GM19452 (cell line): ENCODE data around the gene DGLUCY.
"Not testable (repeated sequence)": the region's sequence is repeated elsewhere in the genome, so short reads cannot be mapped to it uniquely, and the experiment has no call there.

Experiments
- ATAC-seq: cut with Tn5 transposase; IDR thresholded peaks from one replicate; pipeline ENCODE4 v1.9.1; 2021; ENCODE audit not compliant: unreplicated experiment

DGLUCY gene

DNA sequence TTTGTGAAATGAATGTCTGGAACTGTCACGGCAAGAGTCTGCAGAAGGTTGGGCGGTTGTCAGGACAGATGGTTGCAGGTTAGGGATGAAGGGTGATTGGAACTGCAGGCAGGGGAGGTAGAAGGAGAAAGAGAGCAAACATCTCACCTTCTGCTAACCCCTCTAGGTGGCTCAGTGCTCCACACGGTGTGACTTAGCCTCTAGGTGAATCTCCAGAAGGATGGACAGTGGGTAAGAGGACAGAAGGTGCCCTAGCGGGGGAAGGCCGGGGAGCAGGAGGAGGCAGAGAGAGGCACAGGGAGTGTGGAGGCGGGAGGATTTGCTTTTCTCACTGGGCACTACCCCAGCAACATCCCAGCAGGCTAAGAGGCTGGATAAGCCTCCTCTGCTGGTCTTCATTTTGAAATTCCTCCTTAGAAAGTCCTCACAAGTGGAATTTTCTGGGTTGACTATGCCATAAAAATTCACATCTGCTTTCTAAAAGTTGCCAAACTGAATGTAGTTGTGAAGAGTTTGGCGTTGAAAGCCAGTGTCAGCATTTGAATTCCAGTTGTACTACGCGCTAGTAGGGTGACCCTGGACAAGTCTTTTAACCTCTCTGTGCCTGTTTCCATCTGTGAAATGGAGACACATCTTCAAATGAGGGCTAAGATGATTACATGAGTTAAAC is 141.3 kb downstream of the DGLUCY start:
- no peak for ATAC-seq

- ATAC-seq, result no peak
Measured at GRCh38 chr14:91256661-91257060, 142.8 kb downstream of the DGLUCY start.

DNA sequence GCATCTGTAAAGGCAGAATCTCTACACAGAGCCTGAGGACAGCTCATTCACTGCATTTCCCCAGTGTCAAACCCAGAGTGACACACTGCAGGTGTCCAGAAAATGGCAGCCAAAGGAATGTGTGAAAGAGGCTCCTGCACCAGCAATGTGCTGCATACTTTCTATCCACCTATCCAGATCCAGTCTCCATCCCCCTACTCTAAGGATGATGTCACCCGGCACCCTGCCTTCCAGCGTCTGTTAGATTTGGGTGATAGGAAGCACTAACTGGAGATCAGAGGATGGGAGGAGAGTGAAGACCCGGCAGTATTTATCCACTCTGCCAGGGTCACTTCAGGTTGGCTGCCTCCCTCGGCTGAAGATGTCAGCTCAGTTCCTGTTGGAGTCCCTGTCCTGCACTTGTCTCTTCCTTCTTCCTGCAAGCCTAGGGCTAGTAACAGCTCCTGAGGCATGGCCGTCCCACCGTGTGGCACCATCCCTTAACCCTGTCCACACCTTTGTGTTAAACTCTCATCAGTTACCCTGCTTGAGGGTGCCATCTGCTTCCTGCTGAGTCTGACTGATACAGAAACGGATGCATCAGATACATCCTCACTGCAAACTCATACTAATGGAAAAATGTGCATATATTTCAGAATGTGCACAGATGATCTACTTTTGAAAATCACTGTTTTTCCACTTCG is 143.6 kb downstream of the DGLUCY start:
- no peak for ATAC-seq

DNA sequence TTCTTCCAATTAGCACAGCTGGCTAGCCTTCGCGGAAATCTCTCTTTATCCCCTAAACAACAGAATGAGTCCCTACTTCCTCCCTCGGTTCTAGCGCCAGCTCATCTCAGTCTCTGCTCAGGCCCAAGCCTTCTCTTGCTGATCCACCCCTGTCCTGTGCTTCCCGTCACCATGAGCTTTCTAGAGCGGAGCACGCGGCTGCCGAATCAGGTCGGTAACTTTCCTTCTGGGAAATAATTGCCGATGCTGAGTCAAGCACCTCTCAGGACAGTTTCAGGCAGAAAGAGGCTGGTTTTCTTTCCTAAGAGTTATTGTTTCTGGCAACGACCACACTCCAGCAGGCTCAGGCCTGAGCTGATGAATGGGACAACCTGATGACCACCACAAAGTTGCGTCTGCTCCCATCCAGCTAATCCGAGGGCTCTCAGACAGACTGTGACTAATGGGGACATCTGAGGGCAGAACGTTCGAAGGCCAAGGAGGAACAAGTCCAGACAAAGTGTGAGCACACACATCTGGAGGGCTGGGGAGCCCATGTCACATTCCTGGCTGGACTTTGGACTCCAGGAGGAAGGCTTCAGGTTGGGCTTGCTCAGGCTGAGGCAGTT is 144.2 kb downstream of the DGLUCY start:
- ATAC-seq, result no peak

DNA sequence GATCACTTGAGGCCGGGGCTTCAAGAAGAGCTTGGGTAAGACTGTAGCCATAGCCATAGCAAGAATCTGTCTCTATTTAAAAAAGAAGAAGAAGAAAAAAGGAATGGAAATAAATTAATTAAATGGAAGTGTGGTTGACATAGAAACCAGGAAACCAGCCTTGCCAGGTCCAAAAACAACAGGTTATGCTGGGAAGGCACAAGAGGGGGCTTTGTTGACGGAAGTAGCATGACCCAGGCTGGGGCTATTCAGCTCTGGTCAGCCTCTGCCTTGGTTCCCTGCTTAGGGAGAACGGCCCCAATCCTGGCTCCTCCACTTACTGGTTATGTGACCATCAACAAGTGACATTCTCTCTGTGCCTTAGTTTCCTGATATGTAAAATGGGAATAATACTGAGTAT is 145.0 kb downstream of the DGLUCY start:
- no peak for ATAC-seq

DNA sequence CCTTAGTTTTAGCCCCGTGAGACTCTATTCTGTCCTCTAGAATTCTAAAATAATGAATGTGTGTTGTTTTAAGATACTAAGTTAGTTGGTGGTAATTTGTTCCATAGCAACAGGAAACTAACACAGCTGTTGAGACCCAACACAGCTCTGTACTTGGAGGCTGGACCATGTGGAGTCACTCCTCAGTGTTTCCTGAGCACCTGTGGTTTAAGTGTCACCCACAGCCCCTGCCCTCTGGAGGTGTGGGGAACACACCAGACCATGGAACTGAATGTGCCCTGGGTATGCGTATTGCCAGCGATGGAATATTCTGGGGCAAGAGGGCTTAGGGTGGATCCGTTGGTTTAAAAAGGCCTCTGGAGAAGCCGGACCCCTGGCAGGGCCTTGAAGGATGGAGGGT is 147.2 kb downstream of the DGLUCY start:
- ATAC-seq, result no peak

DNA sequence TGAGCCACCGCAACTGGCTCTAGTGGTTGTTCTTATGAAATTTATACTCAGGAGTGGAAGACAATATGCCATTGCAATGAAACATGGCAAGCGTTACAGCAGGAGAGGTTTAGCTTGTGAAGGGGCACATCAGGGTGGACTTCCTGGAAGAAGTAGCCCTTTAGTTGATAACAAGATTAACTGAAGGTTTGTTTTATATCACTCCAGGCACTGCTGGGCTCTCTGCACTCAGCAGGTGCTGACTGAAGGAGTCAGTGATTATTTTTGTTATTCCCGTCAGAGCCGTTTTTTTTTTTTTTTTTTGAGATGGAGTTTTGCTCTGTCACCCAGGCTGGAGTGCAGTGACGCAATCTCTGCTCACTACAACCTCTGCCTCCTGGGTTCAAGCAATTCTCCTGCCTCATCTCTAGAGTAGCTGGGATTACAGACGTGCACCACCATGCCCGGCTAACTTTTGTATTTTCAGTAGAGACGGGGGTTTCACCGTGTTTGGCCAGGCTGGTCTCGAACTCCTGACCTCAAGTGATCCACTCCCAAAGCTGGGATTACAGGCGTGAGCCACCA is 148.2 kb downstream of the DGLUCY start:
- ATAC-seq, result no peak

GRCh38 chr14:91263329-91263728 is 149.5 kb downstream of the DGLUCY start:
- no peak for ATAC-seq

GRCh38 chr14:91264151-91265150 is 150.6 kb downstream of the DGLUCY start:
- no peak for ATAC-seq

- ATAC-seq, result no peak
Measured at GRCh38 chr14:91265404-91265803, 151.5 kb downstream of the DGLUCY start.

DNA sequence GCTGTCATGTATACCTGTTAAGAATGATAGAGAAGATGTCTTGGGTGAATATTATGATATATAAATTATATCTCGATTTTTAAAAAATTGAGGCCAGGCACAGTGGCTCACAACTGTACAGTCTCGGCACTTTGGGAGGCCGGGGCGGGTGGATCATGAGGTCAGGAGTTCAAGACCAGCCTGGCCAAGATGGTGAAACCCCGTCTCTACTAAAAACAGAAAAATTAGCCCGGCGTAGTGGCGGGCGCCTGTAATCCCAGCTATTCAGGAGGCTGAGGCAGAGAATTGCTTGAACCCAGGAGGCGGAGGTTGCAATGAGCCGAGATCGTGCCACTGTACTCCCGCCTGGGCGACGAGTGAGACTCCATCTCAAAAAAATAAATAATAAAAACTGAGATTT is 152.4 kb downstream of the DGLUCY start:
- ATAC-seq, result not testable (repeated sequence)

DNA sequence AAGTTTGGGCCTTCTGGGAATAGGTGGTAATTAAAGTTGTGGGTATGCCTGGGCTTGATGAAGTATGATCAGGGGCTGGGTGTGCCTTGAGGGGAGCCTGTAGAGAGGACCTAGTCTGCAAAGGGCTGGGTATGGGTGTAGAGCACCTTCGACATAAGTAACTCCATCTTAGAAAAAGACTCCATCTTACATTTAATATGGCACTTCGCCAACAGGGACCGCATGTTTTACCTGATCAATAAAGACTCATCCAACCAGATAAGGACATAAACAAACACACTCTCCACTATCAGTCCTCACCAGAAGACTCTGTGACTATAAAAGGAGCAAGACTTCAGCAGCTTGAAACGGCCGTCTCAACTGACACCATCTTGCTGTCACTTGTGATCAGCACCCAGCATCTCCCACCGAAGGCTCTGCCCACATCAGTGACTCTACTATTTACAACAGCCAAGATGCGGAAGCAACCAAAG is 154.1 kb downstream of the DGLUCY start:
- no peak for ATAC-seq

DNA sequence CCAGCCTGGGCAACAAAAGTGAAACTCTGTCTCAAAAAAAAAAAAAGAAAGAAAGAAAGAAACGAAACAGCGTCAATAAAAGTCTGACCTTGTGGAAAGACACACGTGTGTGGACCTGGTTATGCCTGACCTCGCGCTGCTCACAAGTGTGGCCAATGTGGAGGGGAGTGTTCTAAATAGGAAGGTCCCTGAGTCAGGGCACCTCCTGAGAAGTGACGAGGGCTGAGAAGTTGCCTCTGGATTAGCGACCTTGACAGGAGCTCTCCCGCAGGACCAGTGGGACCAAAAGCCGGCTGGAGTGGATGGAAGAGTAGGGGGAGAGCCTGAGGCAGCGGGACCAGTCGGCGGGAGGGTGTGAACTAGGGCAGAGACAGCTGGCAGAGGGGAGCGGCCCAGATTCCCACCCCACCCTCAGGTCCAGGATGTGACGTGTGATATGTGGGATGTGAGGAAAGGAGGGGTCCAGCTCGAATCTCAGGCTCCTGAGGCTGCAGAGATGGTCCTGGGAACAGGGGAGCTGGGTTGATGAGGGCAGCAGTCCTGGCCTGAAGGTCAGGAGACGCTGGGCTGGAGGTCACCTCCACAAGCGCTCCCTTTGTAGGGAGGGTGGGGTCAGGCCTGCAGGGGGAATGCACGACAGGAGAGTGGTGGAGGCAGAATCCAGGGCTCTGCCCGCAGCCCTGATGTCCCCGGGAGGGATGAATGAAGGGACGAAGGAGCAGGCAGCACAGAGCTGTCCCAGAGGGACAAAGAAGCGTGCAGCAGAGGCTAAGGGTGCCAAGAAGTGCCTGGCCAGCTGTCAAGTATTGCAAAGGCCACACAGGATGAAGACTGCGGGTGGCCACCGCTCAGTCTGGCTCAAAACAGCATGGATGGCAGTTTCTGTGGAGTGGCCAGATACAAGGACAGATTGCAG is 155.5 kb downstream of the DGLUCY start:
- no peak for ATAC-seq

- ATAC-seq, result no peak
Measured at GRCh38 chr14:91270188-91270587, 156.3 kb downstream of the DGLUCY start.

- no peak for ATAC-seq
Measured at GRCh38 chr14:91270619-91271018, 156.7 kb downstream of the DGLUCY start.

- ATAC-seq, result no peak
Measured at GRCh38 chr14:91271639-91272038, 157.8 kb downstream of the DGLUCY start.

DNA sequence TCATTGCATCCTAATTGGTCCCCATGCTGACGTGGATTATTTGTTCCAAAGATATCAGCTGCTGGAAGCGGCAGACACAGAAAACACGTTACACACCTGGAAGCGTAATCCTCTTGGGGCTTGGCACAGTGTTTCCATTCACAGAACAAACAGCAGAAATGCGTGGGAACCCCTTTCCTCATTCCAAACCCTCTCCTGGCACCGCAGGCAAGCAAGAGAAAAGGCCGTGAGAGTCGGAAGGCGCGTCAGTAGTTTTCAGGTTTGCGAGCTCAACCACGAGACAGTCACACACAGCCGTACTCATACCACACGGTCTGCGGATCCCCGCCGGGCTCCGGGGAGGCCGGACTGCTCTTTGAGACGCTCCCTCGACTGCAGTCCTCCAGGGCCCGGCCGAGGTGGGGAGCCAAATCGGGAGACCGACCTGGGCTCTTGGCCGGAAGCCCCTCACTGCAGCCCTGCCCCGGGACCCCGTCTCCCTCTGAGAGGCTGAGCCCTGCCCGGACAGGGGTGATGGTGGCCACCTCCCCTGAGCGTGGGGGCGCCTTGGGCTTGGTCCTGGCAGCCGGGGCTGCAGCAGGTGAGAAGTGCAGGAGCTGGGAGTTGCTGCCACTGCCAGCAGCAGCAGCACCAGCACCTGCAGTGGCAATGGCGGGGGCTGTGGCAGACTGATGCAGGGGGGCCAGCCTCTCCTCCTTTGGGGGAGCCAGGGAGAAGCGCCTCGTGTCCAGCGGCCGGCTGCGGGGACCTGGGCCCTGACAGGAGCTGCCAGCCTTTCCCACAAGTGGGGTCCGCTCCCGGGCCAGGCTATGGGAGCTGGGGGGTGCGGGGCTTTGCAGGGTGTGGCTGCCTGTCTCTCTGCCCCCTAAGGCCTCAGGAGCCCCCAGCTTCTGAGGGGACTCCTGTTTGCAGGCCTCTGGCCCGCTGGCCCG is 158.7 kb downstream of the DGLUCY start:
- no peak for ATAC-seq

DNA sequence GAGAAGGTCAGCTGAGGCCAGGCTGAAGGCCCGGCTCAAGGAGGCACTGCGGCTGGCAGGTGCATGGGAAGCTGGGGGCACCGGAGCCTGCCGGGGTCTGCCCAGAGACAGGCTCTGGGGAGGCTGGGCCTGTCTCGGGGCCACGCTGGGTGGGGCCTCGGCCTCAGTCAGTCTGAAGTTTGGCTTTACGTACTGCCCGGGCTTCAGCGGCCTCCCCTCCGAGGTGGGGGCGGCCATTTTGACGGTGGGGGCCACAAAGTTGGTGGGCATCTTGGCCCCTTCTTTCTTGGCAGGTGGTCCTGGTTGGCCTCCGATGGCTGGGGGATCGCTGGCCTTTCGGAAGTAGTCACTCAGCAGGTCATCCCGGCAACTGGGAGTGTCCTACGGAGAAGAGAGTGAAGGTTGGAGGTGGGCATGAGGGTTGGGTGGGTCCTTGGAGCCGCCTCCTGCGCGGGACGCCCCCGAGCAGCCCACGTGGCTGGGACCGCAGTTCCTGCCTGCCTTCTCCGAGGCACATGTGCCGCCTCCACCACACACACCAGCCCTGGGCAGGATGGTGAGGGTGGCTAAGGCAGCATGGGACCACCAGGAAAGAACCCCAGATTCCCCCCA is 159.5 kb downstream of the DGLUCY start:
- ATAC-seq, result no peak
